ENCODE measurements around the gene PHLPP1. TPM values are rescaled to one million over a fixed set of nuclear protein-coding genes. Genes with fewer than 3 reads are reported as not detected.

PHLPP1 gene
- total and polyA plus RNA-seq, 2 experiments from 2014 or later: 15.7 to 73.6 TPM

DNA sequence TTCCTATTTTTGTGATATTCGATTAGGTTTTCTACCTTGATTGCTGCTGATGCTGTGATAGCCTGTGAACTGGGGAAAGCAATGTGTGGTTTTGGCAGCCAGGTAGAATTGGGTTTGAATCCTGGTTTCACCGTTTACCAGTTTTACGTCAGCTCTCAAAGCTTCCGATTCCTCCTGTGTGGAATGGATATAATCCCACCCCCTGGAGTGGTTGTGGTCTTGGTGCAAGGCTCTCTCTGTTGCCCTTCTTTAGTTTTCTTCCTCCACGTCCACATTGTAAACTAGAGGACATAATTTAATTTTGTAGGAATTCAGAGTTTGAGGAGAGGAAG, 45.0 kb downstream of the PHLPP1 start:
- peaks cover 2% of the 10 kb centered on the region for H3K27me3 Mint-ChIP-seq (ENCODE audit: insufficient read depth, low read depth, poor library complexity)
- Histone ChIP-seq H3K4me2 (peak overlapping the region; percentile 46), H3K36me3 (ENCODE audit: insufficient read depth) (no peaks in the 10 kb centered on the region), H3K27ac (ENCODE audit: low read depth) (peak overlapping the region; percentile 91), H3K9me2 (ENCODE audit: insufficient read depth) (no peaks in the 10 kb centered on the region), H3K27me3 (ENCODE audit: insufficient read depth) (no peaks in the 10 kb centered on the region), H3F3A (replicated peaks; ENCODE audit: low read depth) (no peaks in the 10 kb centered on the region), H3K79me2 (replicated peaks; ENCODE audit: insufficient read depth) (peaks cover 94% of the 10 kb centered on the region), H3K4me1 (ENCODE audit: insufficient read depth) (peaks cover 74% of the 10 kb centered on the region), H2AFZ (no peak overlapping the region), H4K20me1 (replicated peaks; ENCODE audit: insufficient read depth) (no peaks in the 10 kb centered on the region; the same call in 1 of the 2 replicates), H3K4me3 (peak overlapping the region; percentile 9)
- H3K36me3 Mint-ChIP-seq (ENCODE audit: low read depth): peaks cover 14% of the 10 kb centered on the region
- TF ChIP-seq, protein P1, sequence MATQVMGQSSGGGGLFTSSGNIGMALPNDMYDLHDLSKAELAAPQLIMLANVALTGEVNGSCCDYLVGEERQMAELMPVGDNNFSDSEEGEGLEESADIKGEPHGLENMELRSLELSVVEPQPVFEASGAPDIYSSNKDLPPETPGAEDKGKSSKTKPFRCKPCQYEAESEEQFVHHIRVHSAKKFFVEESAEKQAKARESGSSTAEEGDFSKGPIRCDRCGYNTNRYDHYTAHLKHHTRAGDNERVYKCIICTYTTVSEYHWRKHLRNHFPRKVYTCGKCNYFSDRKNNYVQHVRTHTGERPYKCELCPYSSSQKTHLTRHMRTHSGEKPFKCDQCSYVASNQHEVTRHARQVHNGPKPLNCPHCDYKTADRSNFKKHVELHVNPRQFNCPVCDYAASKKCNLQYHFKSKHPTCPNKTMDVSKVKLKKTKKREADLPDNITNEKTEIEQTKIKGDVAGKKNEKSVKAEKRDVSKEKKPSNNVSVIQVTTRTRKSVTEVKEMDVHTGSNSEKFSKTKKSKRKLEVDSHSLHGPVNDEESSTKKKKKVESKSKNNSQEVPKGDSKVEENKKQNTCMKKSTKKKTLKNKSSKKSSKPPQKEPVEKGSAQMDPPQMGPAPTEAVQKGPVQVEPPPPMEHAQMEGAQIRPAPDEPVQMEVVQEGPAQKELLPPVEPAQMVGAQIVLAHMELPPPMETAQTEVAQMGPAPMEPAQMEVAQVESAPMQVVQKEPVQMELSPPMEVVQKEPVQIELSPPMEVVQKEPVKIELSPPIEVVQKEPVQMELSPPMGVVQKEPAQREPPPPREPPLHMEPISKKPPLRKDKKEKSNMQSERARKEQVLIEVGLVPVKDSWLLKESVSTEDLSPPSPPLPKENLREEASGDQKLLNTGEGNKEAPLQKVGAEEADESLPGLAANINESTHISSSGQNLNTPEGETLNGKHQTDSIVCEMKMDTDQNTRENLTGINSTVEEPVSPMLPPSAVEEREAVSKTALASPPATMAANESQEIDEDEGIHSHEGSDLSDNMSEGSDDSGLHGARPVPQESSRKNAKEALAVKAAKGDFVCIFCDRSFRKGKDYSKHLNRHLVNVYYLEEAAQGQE (IDR thresholded peaks at IDR 0.05; ENCODE audit: unreplicated experiment): no peak
- TF ChIP-seq, protein P2, sequence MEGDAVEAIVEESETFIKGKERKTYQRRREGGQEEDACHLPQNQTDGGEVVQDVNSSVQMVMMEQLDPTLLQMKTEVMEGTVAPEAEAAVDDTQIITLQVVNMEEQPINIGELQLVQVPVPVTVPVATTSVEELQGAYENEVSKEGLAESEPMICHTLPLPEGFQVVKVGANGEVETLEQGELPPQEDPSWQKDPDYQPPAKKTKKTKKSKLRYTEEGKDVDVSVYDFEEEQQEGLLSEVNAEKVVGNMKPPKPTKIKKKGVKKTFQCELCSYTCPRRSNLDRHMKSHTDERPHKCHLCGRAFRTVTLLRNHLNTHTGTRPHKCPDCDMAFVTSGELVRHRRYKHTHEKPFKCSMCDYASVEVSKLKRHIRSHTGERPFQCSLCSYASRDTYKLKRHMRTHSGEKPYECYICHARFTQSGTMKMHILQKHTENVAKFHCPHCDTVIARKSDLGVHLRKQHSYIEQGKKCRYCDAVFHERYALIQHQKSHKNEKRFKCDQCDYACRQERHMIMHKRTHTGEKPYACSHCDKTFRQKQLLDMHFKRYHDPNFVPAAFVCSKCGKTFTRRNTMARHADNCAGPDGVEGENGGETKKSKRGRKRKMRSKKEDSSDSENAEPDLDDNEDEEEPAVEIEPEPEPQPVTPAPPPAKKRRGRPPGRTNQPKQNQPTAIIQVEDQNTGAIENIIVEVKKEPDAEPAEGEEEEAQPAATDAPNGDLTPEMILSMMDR (conservative IDR thresholded peaks at IDR 0.05; ENCODE audit: low read depth in 2 of 2): no peak
- TF ChIP-seq POLR2AphosphoS5 (IDR thresholded peaks at IDR 0.05; ENCODE audit: low read depth): no peak
- TF ChIP-seq ZNF114 (CRISPR knock-in tag; IDR thresholded peaks at IDR 0.05): no peak
- TF ChIP-seq NANOG (IDR thresholded peaks at IDR 0.05; ENCODE audit: borderline replicate concordance): no peak
- TF ChIP-seq ZNF331 (CRISPR knock-in tag; IDR thresholded peaks at IDR 0.05; ENCODE audit: low read depth): no peak
- TF ChIP-seq, protein P3, sequence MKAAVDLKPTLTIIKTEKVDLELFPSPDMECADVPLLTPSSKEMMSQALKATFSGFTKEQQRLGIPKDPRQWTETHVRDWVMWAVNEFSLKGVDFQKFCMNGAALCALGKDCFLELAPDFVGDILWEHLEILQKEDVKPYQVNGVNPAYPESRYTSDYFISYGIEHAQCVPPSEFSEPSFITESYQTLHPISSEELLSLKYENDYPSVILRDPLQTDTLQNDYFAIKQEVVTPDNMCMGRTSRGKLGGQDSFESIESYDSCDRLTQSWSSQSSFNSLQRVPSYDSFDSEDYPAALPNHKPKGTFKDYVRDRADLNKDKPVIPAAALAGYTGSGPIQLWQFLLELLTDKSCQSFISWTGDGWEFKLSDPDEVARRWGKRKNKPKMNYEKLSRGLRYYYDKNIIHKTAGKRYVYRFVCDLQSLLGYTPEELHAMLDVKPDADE (IDR thresholded peaks at IDR 0.05): no peak
- TF ChIP-seq, protein P4, sequence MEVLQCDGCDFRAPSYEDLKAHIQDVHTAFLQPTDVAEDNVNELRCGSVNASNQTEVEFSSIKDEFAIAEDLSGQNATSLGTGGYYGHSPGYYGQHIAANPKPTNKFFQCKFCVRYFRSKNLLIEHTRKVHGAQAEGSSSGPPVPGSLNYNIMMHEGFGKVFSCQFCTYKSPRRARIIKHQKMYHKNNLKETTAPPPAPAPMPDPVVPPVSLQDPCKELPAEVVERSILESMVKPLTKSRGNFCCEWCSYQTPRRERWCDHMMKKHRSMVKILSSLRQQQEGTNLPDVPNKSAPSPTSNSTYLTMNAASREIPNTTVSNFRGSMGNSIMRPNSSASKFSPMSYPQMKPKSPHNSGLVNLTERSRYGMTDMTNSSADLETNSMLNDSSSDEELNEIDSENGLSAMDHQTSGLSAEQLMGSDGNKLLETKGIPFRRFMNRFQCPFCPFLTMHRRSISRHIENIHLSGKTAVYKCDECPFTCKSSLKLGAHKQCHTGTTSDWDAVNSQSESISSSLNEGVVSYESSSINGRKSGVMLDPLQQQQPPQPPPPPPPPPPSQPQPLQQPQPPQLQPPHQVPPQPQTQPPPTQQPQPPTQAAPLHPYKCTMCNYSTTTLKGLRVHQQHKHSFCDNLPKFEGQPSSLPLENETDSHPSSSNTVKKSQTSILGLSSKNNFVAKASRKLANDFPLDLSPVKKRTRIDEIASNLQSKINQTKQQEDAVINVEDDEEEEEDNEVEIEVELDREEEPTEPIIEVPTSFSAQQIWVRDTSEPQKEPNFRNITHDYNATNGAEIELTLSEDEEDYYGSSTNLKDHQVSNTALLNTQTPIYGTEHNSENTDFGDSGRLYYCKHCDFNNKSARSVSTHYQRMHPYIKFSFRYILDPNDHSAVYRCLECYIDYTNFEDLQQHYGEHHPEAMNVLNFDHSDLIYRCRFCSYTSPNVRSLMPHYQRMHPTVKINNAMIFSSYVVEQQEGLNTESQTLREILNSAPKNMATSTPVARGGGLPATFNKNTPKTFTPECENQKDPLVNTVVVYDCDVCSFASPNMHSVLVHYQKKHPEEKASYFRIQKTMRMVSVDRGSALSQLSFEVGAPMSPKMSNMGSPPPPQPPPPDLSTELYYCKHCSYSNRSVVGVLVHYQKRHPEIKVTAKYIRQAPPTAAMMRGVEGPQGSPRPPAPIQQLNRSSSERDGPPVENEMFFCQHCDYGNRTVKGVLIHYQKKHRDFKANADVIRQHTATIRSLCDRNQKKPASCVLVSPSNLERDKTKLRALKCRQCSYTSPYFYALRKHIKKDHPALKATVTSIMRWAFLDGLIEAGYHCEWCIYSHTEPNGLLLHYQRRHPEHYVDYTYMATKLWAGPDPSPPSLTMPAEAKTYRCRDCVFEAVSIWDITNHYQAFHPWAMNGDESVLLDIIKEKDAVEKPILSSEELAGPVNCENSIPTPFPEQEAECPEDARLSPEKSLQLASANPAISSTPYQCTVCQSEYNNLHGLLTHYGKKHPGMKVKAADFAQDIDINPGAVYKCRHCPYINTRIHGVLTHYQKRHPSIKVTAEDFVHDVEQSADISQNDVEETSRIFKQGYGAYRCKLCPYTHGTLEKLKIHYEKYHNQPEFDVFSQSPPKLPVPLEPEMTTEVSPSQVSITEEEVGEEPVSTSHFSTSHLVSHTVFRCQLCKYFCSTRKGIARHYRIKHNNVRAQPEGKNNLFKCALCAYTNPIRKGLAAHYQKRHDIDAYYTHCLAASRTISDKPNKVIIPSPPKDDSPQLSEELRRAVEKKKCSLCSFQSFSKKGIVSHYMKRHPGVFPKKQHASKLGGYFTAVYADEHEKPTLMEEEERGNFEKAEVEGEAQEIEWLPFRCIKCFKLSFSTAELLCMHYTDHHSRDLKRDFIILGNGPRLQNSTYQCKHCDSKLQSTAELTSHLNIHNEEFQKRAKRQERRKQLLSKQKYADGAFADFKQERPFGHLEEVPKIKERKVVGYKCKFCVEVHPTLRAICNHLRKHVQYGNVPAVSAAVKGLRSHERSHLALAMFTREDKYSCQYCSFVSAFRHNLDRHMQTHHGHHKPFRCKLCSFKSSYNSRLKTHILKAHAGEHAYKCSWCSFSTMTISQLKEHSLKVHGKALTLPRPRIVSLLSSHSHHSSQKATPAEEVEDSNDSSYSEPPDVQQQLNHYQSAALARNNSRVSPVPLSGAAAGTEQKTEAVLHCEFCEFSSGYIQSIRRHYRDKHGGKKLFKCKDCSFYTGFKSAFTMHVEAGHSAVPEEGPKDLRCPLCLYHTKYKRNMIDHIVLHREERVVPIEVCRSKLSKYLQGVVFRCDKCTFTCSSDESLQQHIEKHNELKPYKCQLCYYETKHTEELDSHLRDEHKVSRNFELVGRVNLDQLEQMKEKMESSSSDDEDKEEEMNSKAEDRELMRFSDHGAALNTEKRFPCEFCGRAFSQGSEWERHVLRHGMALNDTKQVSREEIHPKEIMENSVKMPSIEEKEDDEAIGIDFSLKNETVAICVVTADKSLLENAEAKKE (CRISPR knock-in tag; IDR thresholded peaks at IDR 0.05): no peak
- no peak for TF ChIP-seq CREB1 (CRISPR knock-in tag; IDR thresholded peaks at IDR 0.05; ENCODE audit: low read depth)
- TF ChIP-seq EZH2phosphoT487 (IDR thresholded peaks at IDR 0.05; ENCODE audit: unreplicated experiment): no peak
- TF ChIP-seq EZH2 (IDR thresholded peaks at IDR 0.05; ENCODE audit: low read depth, unreplicated experiment): no peak
- no peak for TF ChIP-seq STAT1 (IDR thresholded peaks at IDR 0.05; ENCODE audit: unreplicated experiment)
- no peak for TF ChIP-seq JUNB (IDR thresholded peaks at IDR 0.05; ENCODE audit: unreplicated experiment)
- ATAC-seq (peak; percentile 45), DNase-seq (ENCODE audit: low spot score) (peak; percentile 51)
- H3K27ac Mint-ChIP-seq: peak overlapping the region; percentile 96
- no peaks in the 10 kb centered on the region for H3K9me3 Mint-ChIP-seq
- peak overlapping the region; percentile 58 for H3K4me3 Mint-ChIP-seq
- H3K4me1 Mint-ChIP-seq: peaks cover 79% of the 10 kb centered on the region
